Endodermal cell (in vitro differentiated cells): ENCODE data around the gene SLAIN1. TPM values are rescaled to one million over a fixed set of nuclear protein-coding genes. Genes with fewer than 3 reads are reported as not detected.

Experiments
- DNase-seq: peaks from one replicate; pipeline ENCODE4 v3.0.0-alpha.2; 2017
- H3K27ac ChIP-seq: 2 replicates; pipeline ENCODE4 v1.5.1; 2013; ENCODE audit warnings: mild to moderate bottlenecking, low read depth, low read length, moderate library complexity
- H3K27me3 ChIP-seq: 2 replicates; pipeline ENCODE4 v1.6.1; 2013; ENCODE audit warnings: mild to moderate bottlenecking, low read length, moderate library complexity; ENCODE audit not compliant: insufficient read depth, control insufficient read depth, poor library complexity, severe bottlenecking
- H3K36me3 ChIP-seq: 2 replicates; pipeline ENCODE4 v1.7.0; 2013; ENCODE audit warnings: mild to moderate bottlenecking, low read length, moderate library complexity; ENCODE audit not compliant: control insufficient read depth, insufficient read depth
- H3K4me1 ChIP-seq: one replicate; pipeline ENCODE4 v1.7.0; 2013; ENCODE audit warnings: low read length; ENCODE audit not compliant: control insufficient read depth, insufficient read depth
- H3K4me3 ChIP-seq: 2 replicates; pipeline ENCODE4 v1.5.1; 2013; ENCODE audit warnings: mild to moderate bottlenecking, low read length, moderate library complexity
- H3K9ac ChIP-seq: 2 replicates; pipeline ENCODE4 v1.6.1; 2013; ENCODE audit warnings: mild to moderate bottlenecking, low read length, moderate library complexity; ENCODE audit not compliant: poor library complexity, severe bottlenecking; ENCODE audit errors: extremely low read depth
- H3K9me3 ChIP-seq: 2 replicates; pipeline ENCODE4 v1.6.1; 2013; ENCODE audit warnings: mild to moderate bottlenecking, low read length, moderate library complexity; ENCODE audit not compliant: control insufficient read depth
- H3K27ac Mint-ChIP-seq: 2 replicates; pipeline ENCODE4 v1.8.0; 2020; ENCODE audit warnings: mixed read lengths
- H3K27me3 Mint-ChIP-seq: 2 replicates; pipeline ENCODE4 v1.8.0; 2021; ENCODE audit warnings: mild to moderate bottlenecking, mixed read lengths; ENCODE audit not compliant: insufficient read depth
- H3K36me3 Mint-ChIP-seq: 2 replicates; pipeline ENCODE4 v1.8.0; 2020; ENCODE audit warnings: low read depth, mixed read lengths
- H3K4me1 Mint-ChIP-seq: 2 replicates; pipeline ENCODE4 v1.8.0; 2020; ENCODE audit warnings: mixed read lengths
- H3K4me3 Mint-ChIP-seq: 2 replicates; pipeline ENCODE4 v1.8.0; 2020; ENCODE audit warnings: mild to moderate bottlenecking, moderate library complexity, mixed read lengths
- H3K9me3 Mint-ChIP-seq: 2 replicates; pipeline ENCODE4 v1.8.0; 2020; ENCODE audit warnings: mild to moderate bottlenecking, mixed read lengths
- CTCF ChIP-seq: fragments of 200-600 bp; sonication (generic); conservative IDR thresholded peaks from 2 replicates; pipeline ENCODE4 v1.5.0; 2021; ENCODE audit warnings: antibody characterized with exemption, mild to moderate bottlenecking
- WGBS, 2 experiments: methylation state at CpG; one replicate each; pipeline versions ENCODE4 v1.1.5 to v1.1.7; 2013; ENCODE audit warnings: missing lambda C conversion rate in 2 of 2, mixed read lengths in 1 of 2; ENCODE audit not compliant: insufficient coverage in 1 of 2, insufficient read length in 1 of 2; 5-methylcytosine and 5-hydroxymethylcytosine counted together
- total RNA-seq, 2 donors: library from RNA; stranded (reverse); fragmentation: NEBNext Ultra II Directional in 1 of 2; extraction: Animal tissue kit (Norgen Biotek cat#: 25700) in 1 of 2; gene quantifications; 2 replicates in 1 of 2; 3 replicates in 1 of 2; pipeline ENCODE4 v1.2.1, GENCODE V29; 2021

The SLAIN1 gene
- total RNA-seq, 2 donors from 2014 or later, result 24.0 to 25.7 TPM

GRCh38 chr13:77724092-77724491 is 26.6 kb downstream of the SLAIN1 start:
- Histone ChIP-seq H3K9me3 (no peaks in the 10 kb centered on the region), H3K4me1 (no peaks in the 10 kb centered on the region), H3K4me3 (no peak overlapping the region), H3K27ac (no peak overlapping the region), H3K9ac (no peak overlapping the region), H3K36me3 (peaks cover 28% of the 10 kb centered on the region), H3K27me3 (no peaks in the 10 kb centered on the region)
- TF ChIP-seq CTCF, result no peak
- no peaks in the 10 kb centered on the region for H3K9me3 Mint-ChIP-seq
- H3K27me3 Mint-ChIP-seq, result no peaks in the 10 kb centered on the region
- no peak overlapping the region for H3K27ac Mint-ChIP-seq
- no peak overlapping the region for H3K4me3 Mint-ChIP-seq
- H3K4me1 Mint-ChIP-seq, result peaks cover 13% of the 10 kb centered on the region
- DNase-seq, result no peak
- H3K36me3 Mint-ChIP-seq, result peaks cover 25% of the 10 kb centered on the region
- WGBS, 2 experiments, result 95 to 100% methylated on average over 3 to 6 of the region's 6 CpGs

GRCh38 chr13:77725071-77725470 is 27.6 kb downstream of the SLAIN1 start:
- H3K27ac Mint-ChIP-seq, result no peak overlapping the region
- H3K36me3 Mint-ChIP-seq, result peaks cover 27% of the 10 kb centered on the region
- Histone ChIP-seq H3K4me1 (no peaks in the 10 kb centered on the region), H3K9ac (no peak overlapping the region), H3K27me3 (no peaks in the 10 kb centered on the region), H3K9me3 (no peaks in the 10 kb centered on the region), H3K27ac (no peak overlapping the region), H3K36me3 (peaks cover 28% of the 10 kb centered on the region), H3K4me3 (no peak overlapping the region)
- no peaks in the 10 kb centered on the region for H3K9me3 Mint-ChIP-seq
- H3K27me3 Mint-ChIP-seq, result no peaks in the 10 kb centered on the region
- peaks cover 13% of the 10 kb centered on the region for H3K4me1 Mint-ChIP-seq
- DNase-seq, result no peak
- no peak for TF ChIP-seq CTCF
- H3K4me3 Mint-ChIP-seq, result no peak overlapping the region
- WGBS, 2 experiments, result 71 to 91% methylated on average over 1 of the region's 1 CpG

GRCh38 chr13:77728265-77729125 is 31.0 kb downstream of the SLAIN1 start:
- Mint-ChIP-seq H3K27ac (no peak overlapping the region), H3K4me1 (peaks cover 11% of the 10 kb centered on the region), H3K9me3 (no peaks in the 10 kb centered on the region), H3K4me3 (no peak overlapping the region), H3K27me3 (no peaks in the 10 kb centered on the region), H3K36me3 (peaks cover 2% of the 10 kb centered on the region)
- no peak for TF ChIP-seq CTCF
- Histone ChIP-seq H3K36me3 (peaks cover 12% of the 10 kb centered on the region), H3K27ac (no peak overlapping the region), H3K27me3 (no peaks in the 10 kb centered on the region), H3K9ac (no peak overlapping the region), H3K4me3 (no peak overlapping the region), H3K4me1 (no peaks in the 10 kb centered on the region), H3K9me3 (no peaks in the 10 kb centered on the region)
- DNase-seq, result no peak
- 91 to 94% methylated on average over 3 to 5 of the region's 5 CpGs for WGBS, 2 experiments
